Neutrophil (primary cell): Measurements from ENCODE around the gene UBE4B.

Experiments
- H3K27ac ChIP-seq: fragments of 200-600 bp; sonication (generic); 2 replicates; pipeline ENCODE4 v1.5.1; 2016; ENCODE audit warnings: mild to moderate bottlenecking, moderate library complexity
- H3K27me3 ChIP-seq: fragments of 200-600 bp; sonication (generic); 2 replicates; pipeline ENCODE4 v1.6.0; 2016; ENCODE audit warnings: mild to moderate bottlenecking
- H3K36me3 ChIP-seq: fragments of 200-600 bp; sonication (generic); 2 replicates; pipeline ENCODE4 v1.5.1; 2017
- H3K4me1 ChIP-seq, 2 experiments: fragments of 200-600 bp in 1 of 2; sonication (generic) in 1 of 2; 1 replicate in 1 of 2; 2 replicates in 1 of 2; pipeline versions ENCODE4 v1.5.1 to v1.6.1; 2013 to 2016; ENCODE audit warnings: low read depth in 1 of 2, low read length in 1 of 2, mild to moderate bottlenecking in 1 of 2, moderate library complexity in 1 of 2; ENCODE audit not compliant: control insufficient read depth in 1 of 2, insufficient read depth in 1 of 2
- H3K4me3 ChIP-seq, 2 experiments: fragments of 200-600 bp in 1 of 2; sonication (generic) in 1 of 2; 1 replicate in 1 of 2; 2 replicates in 1 of 2; pipeline ENCODE4 v1.5.1; 2013 to 2016; ENCODE audit warnings: low read depth in 1 of 2, low read length in 1 of 2, mild to moderate bottlenecking in 1 of 2, moderate library complexity in 1 of 2
- H3K9me3 ChIP-seq: fragments of 200-600 bp; sonication (generic); 2 replicates; pipeline ENCODE4 v1.5.1; 2016
- TF ChIP-seq, protein P1 (sequence below): fragments of 200-600 bp; sonication (generic); IDR thresholded peaks from 2 replicates; pipeline ENCODE4 v1.5.1; 2016; ENCODE audit warnings: antibody characterized with exemption

Gene UBE4B

DNA sequence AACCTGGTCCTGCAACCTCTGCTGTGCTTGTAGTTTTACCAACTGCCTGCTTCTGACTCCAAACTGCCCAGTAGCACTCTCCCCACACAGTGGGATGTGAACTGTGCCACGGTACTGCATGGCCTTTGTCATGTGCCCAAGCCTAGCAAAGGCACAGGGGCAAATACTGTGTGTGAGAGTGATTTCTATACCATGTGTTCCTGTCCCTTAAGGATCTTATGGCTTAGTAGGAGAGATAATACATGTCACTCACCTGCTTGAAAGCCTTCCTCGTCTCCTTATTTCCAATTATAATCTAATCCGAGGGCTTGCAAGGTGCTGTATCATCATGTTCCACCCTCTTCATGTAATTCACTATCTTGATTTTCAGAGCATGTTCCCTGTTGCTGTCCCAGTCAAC, 51.3 kb downstream of the UBE4B start:
- Histone ChIP-seq H3K4me1 (no peaks in the 10 kb centered on the region), H3K36me3 (peaks cover 6% of the 10 kb centered on the region), H3K4me3 (no peak overlapping the region), H3K9me3 (no peaks in the 10 kb centered on the region), H3K27ac (peak overlapping the region; percentile 55), H3K27me3 (no peaks in the 10 kb centered on the region)
- TF ChIP-seq, protein P1, sequence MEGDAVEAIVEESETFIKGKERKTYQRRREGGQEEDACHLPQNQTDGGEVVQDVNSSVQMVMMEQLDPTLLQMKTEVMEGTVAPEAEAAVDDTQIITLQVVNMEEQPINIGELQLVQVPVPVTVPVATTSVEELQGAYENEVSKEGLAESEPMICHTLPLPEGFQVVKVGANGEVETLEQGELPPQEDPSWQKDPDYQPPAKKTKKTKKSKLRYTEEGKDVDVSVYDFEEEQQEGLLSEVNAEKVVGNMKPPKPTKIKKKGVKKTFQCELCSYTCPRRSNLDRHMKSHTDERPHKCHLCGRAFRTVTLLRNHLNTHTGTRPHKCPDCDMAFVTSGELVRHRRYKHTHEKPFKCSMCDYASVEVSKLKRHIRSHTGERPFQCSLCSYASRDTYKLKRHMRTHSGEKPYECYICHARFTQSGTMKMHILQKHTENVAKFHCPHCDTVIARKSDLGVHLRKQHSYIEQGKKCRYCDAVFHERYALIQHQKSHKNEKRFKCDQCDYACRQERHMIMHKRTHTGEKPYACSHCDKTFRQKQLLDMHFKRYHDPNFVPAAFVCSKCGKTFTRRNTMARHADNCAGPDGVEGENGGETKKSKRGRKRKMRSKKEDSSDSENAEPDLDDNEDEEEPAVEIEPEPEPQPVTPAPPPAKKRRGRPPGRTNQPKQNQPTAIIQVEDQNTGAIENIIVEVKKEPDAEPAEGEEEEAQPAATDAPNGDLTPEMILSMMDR: no peak

DNA sequence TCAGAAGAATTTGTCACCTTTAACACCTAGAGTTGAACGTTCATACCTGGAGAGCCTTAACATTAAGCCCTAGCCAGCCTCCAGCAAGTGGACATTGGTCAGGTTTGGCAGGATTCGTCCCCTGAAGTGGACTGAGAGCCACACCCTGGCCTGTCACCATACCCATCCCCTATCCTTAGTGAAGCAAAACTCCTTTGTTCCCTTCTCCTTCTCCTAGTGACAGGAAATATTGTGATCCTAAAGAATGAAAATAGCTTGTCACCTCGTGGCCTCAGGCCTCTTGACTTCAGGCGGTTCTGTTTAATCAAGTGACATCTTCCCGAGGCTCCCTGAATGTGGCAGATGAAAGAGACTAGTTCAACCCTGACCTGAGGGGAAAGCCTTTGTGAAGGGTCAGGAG, 52.3 kb downstream of the UBE4B start:
- Histone ChIP-seq H3K9me3 (no peaks in the 10 kb centered on the region), H3K4me1 (no peaks in the 10 kb centered on the region), H3K4me3 (no peak overlapping the region), H3K27ac (no peak overlapping the region), H3K36me3 (peaks cover 6% of the 10 kb centered on the region), H3K27me3 (no peaks in the 10 kb centered on the region)
- TF ChIP-seq, protein P1: no peak

DNA sequence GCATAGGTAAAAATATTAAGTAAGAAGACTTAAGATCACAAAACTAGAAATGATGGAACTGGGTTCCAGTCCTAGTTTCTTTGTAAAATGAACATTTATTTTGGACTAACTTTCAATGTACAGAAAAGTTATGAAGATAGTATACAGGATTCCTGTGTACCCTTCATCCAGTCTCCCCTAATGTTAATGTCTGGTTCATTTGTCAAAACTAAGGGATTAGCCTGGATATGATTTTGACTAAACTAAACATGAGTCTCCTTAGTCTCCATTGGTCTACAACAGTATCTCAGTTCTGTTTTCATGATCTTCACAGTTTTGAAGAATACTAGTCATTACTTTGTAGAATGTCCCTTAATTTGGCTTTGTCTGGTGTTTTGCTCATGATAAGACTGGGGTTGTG, 54.5 kb downstream of the UBE4B start:
- Histone ChIP-seq H3K27ac (peak overlapping the region; percentile 7), H3K4me1 (no peaks in the 10 kb centered on the region), H3K9me3 (no peaks in the 10 kb centered on the region), H3K27me3 (no peaks in the 10 kb centered on the region), H3K36me3 (no peaks in the 10 kb centered on the region), H3K4me3 (no peak overlapping the region)
- TF ChIP-seq, protein P1: no peak

DNA sequence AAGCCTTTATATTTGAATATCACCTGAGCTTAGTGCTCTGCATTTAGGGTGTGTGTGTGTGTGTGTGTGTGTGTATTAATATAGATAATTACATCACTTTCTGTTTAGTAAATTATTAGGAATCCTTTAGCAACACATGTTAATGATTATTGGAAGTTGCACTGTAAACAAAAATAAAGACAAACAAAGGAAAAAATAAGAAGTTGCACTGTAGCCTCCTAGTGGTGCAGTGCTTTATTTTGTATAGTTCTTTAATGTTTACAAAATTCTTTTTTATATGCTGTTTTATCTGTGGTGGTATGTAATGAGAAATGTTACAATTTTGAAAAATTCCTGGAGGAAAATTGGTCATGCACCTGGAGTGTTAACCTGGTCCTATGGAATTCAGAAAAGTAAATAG, 69.2 kb downstream of the UBE4B start:
- H3K27me3 ChIP-seq: no peaks in the 10 kb centered on the region
- no peaks in the 10 kb centered on the region for H3K9me3 ChIP-seq
- peaks cover 75% of the 10 kb centered on the region for H3K36me3 ChIP-seq
- TF ChIP-seq, protein P1: no peak
- no peak overlapping the region for H3K4me3 ChIP-seq
- peaks cover 1% of the 10 kb centered on the region in 2 experiments for H3K4me1 ChIP-seq
- no peak overlapping the region for H3K27ac ChIP-seq

DNA sequence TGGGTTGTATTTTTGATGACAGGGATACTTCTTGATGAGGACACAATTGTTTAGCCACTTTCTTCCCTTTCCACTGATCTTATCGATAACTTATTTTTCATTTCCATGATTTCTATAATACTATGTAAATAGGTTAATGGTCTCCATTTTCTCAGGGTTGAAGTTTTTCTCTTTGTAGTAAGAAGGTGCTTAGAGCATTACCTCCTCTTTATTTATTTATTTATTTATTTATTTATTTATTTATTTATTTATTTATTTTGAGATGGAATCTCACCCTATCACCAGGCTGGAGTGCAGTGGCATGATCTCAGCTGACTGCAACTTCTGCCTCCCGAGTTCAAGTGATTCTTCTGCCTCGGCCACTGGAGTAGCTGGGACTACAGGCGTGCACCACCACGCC, 70.4 kb downstream of the UBE4B start:
- no peaks in the 10 kb centered on the region for H3K9me3 ChIP-seq
- no peaks in the 10 kb centered on the region for H3K27me3 ChIP-seq
- TF ChIP-seq, protein P1: no peak
- no peak overlapping the region for H3K27ac ChIP-seq
- H3K4me1 ChIP-seq: peaks cover 11 to 14% of the 10 kb centered on the region in 2 experiments
- peaks cover 70% of the 10 kb centered on the region for H3K36me3 ChIP-seq
- no peak overlapping the region for H3K4me3 ChIP-seq

DNA sequence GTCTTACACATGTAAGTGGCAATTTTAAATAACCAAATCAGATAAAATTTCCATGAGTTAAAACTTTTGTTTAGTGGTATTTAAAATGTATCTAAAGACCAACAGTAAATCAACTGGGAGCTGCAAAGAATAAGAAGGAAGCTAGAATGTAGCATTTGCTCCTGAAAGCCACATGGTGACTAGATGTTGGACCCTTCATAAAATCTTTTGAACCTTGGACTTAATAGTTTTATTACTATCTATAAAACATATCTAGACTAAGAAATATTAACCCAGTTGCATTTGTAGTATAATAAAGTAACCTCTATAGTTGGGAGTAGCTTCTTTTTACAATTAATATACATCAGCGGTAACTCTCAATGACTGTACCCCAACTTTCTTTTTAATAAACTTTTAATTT, 72.1 kb downstream of the UBE4B start:
- H3K4me1 ChIP-seq: peaks cover 11 to 14% of the 10 kb centered on the region in 2 experiments
- H3K27me3 ChIP-seq: no peaks in the 10 kb centered on the region
- no peaks in the 10 kb centered on the region for H3K9me3 ChIP-seq
- H3K27ac ChIP-seq: no peak overlapping the region
- H3K36me3 ChIP-seq: peaks cover 72% of the 10 kb centered on the region
- H3K4me3 ChIP-seq: no peak overlapping the region
- TF ChIP-seq, protein P1: no peak
